GM19455 (cell line): Measurements from ENCODE around the gene C6orf136.

Experiments
- ATAC-seq: cut with Tn5 transposase; IDR thresholded peaks from one replicate; pipeline ENCODE4 v1.9.1; 2021; ENCODE audit not compliant: unreplicated experiment

The C6orf136 gene

GRCh38 chr6:30686009-30686907, 39.3 kb downstream of the C6orf136 start, which contains the start of gene PPP1R18:
Gene PPP1R18 (minus strand): TSS chr6:30686645. CDS start chr6:30686018, 627 bp downstream.
- ATAC-seq = no peak

GRCh38 chr6:30686908-30687658, 40.1 kb downstream of the C6orf136 start:
- ATAC-seq = peak; percentile 33

DNA sequence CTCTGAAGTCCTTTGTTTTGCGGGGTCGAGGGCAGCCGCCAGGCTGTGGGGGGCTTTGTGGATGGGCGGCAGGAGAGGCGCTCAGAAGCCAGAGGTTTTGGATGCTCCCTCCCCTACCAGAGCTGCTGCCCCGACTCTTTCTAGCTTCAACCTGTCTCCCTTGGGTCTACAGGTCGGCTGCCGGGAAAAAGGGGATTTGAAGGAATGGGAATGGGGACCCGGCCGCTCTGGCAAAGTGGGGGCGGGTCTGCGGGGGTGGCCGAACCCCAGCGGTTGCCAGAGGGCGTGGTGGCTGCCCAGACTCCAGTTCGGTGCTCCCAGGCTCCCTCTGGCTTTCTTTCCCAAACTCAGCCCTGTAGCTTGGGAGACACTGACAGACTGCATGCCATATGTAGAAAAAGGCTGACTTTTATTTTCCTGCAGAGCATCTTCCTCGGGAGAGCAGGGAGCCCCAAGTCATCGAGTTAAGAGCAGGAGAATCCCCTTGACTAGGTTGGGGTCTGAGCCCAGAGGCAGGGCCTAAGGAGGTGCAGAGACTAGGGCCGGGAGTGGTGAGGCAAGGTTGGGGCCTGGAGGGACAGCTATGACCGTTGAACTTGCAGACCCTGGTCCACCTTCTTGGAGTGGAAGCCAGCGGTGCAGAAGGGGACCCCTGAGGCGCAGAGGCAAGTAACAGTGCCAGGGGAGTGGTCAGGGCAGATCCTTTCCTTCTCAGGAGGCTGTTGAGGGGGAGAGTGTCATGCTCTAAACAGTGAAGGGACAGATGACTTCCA, 40.9 kb downstream of the C6orf136 start:
- no peak for ATAC-seq

DNA sequence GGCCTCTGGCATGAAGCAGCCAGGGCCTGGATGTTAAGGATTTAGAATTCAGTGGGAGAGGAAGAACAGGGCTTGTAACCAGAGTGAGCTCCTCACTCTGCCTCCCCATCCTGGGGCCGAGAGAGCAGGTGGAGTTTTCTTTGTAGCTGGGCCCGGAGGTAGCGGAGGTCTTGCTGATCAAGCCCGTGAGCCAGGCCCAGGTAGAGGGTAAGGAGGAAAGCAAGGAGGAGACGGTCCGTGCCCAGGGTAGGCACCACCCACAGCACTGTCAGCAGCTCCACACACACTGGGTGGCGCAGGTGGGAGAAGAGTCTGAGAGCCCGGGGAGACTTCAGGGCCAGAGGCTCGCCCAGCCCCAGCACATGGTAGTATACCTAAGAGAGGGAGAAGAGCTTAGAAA, 41.6 kb downstream of the C6orf136 start:
- no peak for ATAC-seq

DNA sequence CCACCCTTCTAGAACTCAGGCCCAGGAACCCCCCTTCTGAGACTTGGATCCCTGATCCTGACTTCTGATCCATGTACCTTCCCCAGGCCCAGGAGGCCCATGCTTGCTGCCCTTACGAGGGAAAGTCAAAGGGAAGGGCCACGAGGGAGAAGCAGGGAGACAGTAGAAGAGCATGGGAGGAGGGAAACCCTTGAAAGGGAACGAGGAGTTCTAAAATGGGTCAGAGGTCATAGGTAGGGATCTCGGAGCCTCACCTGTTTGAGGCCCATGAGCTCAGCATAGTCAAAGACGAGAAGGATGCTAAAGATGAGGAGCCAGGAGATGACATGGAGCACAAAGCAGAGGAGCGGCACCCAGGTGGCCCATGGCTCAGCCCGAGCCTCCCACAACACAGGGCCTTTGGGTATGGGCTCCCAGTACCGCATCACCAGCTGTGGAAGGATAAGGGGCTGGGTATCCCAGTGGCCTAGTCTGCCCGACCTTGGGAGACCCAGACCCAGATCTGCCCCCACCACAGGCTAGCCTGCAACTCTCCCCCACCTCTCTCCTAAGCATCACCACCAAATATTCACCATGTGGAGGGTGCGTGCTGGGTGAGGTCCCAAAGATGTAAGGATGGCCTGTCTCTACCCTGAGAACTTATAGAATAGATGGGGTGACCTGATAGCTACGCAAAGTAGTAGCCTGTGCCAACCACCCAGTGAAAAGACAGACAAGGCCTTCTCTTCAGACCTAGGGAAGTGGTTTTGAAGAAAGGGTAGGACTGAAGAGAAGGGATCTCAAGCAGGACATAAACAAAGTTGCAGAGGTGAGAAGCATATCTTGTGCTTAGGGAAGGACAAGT, 42.3 kb downstream of the C6orf136 start:
- ATAC-seq = no peak

- ATAC-seq = no peak
Observed at GRCh38 chr6:30689985-30690384, 43.1 kb downstream of the C6orf136 start.

DNA sequence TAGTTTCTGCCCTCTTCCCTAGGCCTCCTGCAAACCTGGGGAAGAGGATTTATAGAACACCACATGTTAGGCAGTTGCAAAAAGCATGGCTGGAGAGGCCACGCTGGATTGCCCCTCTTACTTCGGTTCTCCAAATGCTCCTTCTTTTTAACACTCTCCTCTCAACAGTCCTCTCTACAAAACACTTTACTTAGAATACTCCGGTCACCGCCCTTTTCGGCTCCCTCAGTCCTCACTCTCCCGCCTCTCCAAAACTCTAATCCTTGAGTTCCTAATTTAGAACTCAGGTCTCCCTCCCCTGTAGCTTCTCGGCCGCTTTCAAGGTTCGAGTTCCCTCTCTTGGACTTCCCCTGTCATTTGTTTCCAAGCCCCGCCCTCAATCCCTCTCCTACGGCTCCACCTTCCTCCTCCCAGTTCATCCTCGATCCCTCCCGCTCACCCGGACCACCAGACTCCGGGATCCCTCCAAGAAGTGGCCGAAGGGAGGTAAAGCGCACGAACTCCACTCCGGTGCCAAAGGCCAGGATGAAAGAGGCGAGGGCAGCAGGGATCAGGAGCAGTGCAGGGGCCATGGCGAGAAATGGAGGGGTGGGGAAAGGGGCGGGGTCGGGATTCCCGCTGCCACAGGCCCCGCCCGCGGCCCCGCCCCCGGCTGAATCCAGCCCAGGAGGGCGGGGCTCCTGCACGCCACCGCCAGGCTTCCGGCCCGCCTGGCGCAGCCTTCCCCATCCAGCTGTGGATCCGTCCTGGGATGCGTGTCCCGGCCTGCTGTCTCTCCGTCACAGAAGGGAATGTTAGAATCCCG, 43.7 kb downstream of the C6orf136 start, which contains the start of gene NRM:
Gene NRM, minus strand, starts transcription at position 582 of the 805 bp plus-strand sequence. Its CDS starts 10 bp downstream, at position 572.
- ATAC-seq = no peak

GRCh38 chr6:30691208-30691847, 44.4 kb downstream of the C6orf136 start:
- ATAC-seq = no peak

GRCh38 chr6:30696432-30696831, 49.5 kb downstream of the C6orf136 start:
- no peak for ATAC-seq

GRCh38 chr6:30700340-30700739, 53.4 kb downstream of the C6orf136 start:
- ATAC-seq = no peak
